ENCODE measurements around the gene SERPINE2.

Gene SERPINE2, protein sequence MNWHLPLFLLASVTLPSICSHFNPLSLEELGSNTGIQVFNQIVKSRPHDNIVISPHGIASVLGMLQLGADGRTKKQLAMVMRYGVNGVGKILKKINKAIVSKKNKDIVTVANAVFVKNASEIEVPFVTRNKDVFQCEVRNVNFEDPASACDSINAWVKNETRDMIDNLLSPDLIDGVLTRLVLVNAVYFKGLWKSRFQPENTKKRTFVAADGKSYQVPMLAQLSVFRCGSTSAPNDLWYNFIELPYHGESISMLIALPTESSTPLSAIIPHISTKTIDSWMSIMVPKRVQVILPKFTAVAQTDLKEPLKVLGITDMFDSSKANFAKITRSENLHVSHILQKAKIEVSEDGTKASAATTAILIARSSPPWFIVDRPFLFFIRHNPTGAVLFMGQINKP

DNA sequence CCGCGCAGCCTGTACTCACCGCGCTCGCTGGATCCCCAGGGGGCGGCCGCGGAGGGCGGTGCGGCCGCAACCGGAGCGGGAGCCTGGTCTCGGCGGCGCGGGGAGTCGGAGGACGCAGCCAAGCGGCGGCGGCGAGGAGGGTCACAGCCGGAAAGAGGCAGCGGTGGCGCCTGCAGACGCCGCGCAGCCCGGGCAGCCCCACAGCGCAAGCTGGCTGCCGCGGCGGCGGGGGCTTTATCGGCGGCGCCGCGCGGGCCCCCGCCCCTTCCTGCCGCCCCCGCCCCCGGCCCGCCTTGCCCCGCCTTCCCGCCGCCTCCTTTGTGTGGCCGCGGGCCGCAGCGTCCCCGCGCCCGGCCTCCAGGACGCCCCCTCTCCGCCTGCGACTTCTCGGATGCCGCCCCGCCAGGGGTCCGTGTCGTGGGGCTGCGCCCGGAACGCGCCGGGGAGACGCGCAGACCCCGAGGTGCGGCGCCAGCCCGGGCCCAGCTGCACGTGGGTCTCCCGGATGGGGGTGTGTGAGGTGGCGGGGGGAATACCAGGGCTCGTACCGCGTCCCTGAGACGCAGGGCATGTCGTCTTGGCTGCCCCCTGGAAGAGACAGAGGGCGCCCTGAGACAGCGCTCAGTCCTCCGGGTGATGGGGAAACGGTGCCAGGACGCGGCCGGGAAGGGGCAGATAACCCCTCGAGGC, at the start of gene SERPINE2:
SERPINE2 (minus strand) TSS at position 207 of the 690 bp plus-strand sequence. CDS start 37,386 bp downstream, outside the sequence.
- peak; percentile 12 to 19 for DNase-seq (ENCODE audit: low read depth in 1 of 2, low spot score in 1 of 2)

DNA sequence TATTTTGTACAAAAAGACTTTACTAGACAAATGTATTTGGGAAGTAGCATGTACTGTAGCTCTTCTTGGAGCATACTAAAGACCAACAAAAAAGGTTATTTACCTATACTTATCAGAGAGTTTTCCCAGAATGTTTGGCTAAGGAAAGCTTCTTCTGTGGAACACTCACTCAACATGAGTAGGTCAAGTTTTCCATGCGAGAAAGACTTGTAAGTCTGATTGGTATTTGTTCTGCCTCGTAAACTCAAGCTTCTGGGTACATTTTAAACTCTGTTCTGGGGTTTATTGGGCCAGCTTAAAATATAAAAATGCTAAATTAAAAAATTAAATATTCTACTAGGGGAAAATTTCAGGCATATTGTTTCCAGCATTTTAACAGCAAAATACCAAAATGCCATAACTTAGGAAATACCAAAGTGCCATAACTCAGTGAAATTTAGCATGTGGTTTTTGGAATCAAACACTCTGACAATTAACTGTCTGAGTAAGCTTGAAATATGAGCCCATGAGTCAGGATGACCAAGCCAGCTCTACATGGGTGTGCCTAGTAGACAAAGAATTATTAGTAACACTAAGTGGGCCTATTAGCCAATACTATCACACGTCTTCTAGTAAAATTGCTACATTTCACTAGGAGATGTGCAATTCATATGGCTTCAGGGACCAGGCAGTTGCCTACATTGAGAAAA, 47.3 kb upstream of the SERPINE2 start:
- no peak for DNase-seq (ENCODE audit: low read depth in 1 of 2, low spot score in 1 of 2)

DNA sequence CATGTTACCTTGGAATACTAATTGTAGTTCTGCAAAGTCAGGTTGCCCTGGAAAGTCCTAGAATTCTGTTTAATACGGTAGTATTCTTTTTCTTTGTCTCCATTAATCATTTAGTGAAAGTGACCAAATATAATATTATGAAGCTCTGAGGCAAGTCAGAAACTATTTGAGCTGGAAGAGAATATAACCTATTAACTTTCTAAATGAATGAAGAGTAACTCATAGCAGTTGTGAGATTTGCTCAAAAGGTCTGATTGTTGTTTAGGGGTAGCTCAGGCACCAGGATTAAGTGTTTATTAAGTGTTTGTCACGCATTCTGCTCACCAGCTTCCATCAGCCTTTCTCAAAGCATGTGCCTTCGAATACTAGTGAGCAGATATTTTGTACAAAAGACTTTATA, 46.7 kb upstream of the SERPINE2 start:
- no peak for DNase-seq (ENCODE audit: low read depth in 1 of 2, low spot score in 1 of 2)

DNA sequence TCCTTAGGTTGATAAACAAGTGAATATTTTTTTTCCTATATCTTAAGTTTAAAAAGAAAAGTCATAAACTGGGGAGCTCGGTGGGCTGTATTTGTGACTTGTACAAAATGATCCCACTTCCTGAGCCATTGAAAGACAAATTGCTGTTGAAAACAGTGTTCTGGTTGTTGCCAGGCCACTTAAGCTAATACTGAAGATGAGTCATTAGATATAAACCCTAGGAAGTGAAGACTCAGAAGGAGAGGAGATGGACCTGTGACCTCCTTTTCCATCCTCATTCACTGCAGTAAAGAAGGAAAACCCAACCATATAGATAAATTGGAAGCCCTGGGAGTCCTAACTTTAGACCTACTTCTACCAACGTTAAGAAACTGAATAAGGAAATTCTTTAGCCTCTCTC, 46.2 kb upstream of the SERPINE2 start:
- DNase-seq (ENCODE audit: low read depth in 1 of 2, low spot score in 1 of 2), result no peak

DNA sequence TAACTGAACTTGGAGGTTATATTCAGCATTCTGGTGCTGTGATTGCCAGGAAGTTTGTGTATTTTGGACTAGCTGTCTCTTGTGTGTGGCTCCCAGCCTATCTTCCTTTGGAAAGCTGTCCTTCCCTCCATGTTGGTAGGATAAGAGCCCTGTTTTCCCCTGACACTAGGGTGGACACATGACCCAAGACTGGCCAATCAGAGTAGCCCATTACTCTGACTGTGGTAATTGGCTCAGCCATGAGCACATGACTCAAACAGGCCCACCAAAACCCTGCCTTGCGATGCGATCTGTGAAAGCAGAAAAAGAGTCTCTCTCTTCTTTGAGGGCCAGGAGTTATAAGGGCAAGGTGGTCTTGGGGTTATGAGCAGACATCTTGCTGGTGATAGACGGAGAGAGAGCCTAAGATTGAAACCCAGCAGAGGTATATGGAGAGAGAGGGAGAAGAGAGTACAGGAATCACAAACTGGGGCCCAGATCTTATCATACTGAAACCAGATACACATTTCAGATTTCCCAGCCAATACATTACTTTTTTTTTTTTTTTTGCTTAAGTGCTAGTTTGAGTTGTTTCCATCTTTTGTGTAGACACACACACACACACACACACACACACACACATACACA, 45.3 kb upstream of the SERPINE2 start:
- DNase-seq (ENCODE audit: low read depth in 1 of 2, low spot score in 1 of 2), result no peak

DNA sequence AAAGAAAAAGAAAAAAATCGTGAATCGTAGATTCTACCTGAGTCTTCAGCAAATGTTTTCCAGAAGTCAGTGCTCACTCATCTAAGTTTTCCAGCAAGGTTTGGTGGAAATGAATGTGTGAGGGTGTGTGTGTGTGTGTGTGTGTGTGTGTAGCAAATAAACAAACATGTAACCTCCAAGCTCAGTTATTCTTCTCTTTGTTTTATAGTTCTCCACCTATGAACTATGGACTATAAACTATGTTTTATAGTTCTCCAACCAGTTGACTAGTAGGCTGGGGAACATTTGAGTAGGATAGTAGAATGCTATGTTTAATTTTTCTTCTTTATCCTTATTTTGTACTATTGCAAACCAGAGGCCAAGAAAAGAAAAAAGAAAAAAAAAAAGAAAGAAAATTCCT, 44.6 kb upstream of the SERPINE2 start:
- DNase-seq (ENCODE audit: low read depth in 1 of 2, low spot score in 1 of 2), result no peak

DNA sequence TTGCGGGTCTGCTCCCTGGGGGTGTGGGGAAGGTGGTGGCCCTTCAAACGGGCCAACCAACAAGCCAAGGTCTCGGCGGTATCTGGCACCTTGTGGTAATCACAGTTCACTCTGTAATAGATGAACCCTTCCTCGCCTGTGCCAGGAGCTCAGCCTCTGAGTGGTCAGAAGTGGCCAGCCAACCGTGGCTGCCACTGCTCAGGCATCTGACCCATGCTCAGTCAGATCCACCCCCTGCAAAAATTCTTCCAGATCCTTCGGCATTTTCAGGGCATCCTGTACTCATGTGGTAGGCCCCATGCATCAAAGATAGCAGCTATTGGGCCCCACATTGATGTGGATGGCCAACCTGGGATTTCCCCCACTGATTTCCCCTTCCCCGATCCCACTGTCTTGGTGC, 39.6 kb upstream of the SERPINE2 start:
- DNase-seq (ENCODE audit: low read depth in 1 of 2, low spot score in 1 of 2), result no peak

DNA sequence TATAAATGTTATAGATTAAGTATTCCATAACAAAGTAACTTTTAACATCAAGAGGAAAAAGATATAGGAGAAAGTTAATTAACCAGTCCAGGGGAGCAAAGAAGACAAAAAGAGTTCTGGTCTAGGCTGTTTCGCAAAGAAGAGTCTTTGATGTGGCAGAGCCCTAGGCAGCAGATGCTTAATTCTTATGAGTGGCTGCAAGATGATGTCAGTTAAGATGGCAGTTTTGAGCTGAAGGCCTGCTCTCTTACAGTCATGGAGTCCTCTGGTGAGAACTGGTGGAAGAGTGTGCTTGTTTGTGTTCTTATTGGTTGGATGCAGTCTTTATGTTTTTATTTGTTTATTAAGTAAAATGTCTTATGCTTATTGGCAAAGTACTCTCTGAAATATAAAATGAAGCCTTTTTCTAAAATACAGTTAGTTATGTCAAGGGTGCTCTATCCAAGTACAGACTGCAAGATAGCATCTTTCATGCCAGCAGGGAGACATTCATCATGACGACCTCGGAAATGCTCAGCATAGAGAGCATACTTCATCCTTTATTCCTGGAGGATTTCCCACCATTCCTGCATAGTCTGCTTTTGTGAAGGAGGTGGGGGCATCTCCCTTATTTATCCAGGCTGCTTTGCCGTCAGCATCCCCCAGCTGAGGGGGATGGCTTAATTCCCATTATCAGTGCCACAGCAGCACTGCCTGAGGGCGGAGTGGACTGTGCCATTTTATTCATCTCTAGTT, 38.9 kb upstream of the SERPINE2 start:
- no peak for DNase-seq (ENCODE audit: low read depth in 1 of 2, low spot score in 1 of 2)

DNA sequence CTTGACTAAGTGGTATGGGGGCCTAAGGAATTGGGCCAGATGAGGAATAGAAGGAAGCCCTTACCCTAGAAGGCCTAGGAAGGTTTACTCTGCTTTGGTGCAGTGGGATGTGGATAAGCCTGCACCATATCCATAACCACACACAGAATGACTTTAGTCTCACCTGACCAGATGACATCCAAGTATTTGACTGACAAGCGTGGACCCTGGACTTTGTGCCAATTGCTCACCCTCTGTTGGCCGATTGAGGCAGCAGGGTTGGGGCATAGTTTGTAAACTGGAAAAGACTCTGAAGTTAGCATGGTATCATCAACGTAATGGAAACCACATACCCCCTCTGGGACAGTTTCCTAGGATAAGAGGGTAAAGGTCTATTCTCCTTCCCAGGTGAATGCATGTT, 36.5 kb upstream of the SERPINE2 start:
- DNase-seq (ENCODE audit: low read depth in 1 of 2, low spot score in 1 of 2), result no peak

DNA sequence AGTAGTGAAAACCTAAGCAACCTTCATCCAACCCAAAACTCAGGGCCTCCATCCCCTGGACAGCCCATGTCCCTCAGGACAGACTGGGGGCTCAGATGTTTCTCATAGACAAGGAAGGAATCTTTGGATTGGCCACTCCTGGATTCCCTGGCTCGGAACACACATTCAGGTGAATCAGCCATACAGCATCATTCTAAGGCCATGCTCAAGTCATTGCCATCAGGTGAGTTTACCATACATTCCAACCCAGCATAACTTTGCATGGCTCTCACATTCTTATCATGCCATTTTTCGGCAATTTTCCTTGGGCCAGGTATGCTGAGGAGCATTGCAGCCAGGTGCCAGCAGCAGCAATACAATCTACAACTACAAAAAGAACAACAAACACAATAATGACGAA, 34.6 kb upstream of the SERPINE2 start:
- no peak for DNase-seq (ENCODE audit: low read depth in 1 of 2, low spot score in 1 of 2)

DNA sequence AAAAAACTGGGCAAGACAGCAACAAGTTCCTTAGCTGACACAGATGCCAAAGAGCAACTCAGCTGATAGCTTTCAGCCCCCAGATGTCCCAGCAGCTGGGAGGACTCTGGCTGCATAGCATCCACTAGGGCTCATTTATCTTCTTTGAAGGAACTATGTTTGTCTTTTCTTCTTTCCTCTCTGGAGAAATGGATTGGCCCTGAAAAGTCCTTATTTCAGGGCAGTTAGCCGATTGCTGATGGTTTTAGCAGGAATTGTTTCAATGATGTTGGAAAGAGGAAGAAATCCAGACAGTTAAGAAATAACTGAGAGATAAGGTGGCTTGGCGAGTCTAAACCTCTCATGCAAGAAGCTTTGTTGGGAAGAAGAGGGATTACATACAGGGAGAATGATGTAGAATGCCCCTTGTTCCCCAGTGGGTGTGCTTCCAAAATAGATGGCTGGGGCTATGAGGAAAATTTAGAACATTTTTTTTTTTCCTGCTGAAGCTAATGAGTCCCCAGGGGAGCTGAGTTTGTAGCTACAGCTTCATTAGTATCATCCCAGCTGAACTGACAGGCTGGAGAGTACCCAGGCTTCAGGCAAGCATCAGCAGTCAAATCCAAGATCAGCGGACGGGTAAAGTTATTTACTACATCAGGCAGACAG, 33.6 kb upstream of the SERPINE2 start:
- DNase-seq (ENCODE audit: low read depth in 1 of 2, low spot score in 1 of 2), result no peak

DNA sequence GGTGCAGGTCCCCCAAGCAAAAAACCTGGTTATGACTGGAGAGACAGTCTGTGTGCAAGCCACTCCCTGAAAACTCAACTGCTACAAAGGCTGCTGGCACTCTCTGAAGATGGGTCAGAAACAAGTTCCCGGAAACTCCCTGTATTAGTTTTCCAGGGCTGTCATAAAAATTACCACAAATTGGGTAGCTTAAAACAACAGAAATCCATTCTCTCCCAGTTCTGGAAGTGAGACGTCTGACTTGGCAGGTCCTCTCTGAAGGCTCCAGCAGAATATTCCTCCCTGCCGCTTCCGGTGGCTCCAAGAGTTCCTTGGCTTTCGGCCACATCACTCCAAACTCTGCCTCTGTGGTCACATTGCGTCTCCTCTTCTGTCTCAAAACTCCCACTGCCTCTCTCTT, 30.1 kb upstream of the SERPINE2 start:
- no peak for DNase-seq (ENCODE audit: low read depth in 1 of 2, low spot score in 1 of 2)

DNA sequence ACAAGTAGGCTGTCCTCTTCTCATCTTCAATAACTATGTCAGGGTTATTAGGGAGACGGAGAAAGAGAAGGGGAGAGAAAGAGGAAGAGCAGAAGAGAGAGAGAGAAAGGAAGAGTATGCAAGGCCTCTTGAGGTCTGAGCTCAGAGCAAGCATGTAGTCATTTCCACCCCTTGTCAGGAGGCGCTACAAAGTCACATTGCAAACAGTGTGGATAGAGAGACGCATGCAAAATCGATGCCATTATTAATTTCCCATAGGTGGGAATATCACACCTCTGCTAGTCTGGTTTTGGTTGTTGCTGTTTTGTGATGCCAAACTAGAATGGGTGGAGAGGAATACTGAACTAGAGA, 24.2 kb upstream of the SERPINE2 start:
- no peak for DNase-seq (ENCODE audit: low read depth in 1 of 2, low spot score in 1 of 2)

DNA sequence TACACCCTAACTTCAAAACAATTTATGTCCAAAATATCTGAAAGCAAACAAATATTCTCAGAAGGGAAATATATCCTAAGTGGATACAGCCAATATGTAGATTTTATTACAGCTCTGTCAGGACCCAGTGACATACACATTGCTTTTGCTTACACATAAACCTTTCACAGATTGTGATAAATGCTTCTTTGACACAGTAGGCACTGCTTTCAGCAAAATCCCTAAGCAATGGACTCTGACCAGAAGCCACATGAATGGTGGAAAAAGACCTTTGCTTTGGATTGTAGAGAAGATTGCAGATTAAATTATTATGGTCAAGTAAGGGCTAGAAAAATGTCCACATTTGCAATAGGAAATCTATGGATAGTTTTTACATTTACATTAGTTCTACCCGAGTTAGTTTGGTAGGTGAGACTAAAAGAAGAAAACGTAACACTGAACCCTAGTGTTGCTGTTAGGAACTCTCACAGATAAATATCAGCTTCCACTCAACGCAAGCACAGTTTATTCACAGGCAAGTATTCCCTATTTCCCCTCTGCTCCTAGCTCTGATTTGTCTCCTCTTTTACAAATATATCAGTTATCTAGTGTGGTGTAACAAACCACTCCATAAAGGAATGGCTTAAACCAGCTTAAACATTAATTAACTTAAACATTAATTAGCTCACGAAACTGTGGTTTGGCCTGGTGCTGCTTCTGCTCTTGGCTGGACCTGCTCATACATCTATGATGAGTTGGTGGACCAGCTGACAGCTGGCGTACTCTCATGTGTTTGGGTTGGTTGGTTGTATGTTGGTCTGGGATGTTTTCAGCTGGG, 23.6 kb upstream of the SERPINE2 start:
- DNase-seq (ENCODE audit: low read depth in 1 of 2, low spot score in 1 of 2), result no peak

DNA sequence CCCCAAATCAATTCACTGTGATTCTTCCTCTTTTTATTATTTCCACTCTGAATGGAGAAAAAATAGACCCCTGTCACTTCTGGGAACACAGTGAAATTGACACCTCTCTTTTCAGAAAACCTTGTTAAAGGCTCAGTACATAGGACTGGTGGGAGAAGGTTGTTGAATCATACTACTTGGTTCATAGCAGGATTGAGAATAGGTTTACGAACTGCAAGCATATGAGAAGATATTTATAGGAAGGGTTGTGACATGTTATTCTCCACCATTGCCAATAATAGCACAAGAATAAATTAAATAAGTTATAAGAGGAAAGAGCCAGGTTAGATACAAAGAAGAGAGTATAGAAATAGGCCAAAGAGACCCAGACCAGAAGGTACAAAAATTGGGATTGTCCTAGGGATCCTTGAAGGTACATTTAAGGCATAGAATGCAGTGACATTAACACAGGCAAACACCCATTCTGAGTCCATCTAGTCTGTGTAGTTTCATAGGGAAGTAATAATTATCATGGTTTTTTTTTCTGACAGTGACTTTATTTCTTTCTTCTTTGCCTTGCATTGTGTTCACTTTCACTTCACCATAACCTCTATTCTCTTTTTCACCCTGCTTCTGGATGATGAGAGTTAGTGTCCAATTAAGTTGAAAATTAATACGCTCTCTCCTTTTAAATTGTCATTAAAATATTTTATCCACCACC, 21.8 kb upstream of the SERPINE2 start:
- no peak for DNase-seq (ENCODE audit: low read depth in 1 of 2, low spot score in 1 of 2)

DNA sequence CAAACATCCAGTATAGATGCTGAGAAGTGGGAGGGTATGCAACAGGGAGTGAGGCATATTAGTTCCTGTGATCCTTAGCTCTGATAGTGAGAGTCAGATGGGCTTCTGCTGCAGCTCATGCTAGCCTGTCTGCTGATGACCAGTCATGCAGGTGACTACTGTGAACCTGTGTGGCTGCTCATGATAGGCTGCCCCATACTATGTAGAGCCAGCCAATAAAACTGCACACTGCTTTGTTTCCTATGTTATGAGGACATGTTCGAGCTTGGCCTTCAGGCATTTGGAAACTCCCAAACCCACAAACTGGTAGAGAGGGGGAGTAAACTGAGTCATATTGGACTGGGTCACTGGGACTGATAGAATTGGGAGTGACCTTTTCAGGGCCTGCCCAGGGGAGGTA, 20.1 kb upstream of the SERPINE2 start:
- no peak for DNase-seq (ENCODE audit: low read depth in 1 of 2, low spot score in 1 of 2)

DNA sequence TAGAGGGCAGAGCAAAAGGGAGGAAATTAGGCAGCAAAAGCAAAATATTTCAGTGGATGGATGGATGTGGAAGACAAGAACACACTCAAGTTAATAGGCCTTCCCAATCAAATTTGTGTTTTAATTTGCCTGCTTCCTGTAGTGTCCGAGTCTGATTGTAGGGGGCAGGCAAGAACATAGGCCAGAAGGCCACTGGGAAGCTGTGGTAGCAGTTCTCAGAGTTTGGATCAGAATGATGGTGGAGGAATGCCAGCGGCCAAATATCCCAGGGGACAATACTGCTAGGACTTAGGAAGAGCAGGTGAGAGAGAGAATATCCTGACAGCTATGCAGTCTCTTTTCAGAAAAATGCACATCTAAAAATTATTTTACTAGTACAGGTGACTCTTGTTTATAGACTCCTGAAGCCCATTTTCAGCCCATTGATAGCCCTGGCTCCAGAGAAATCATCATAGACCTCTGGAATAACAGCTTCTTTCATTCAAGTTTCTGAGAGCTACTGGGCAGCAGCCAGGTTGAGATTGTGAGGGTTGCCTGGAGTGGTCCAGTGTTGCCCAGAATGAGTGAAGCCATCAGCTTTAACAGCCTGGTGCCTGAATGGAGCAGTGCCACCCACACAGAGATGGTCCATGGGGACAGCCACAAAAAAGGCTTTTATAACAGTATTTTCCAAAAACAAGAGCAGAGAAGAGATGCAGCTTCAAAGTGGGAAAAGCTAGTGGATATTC, 19.1 kb upstream of the SERPINE2 start:
- DNase-seq (ENCODE audit: low read depth in 1 of 2, low spot score in 1 of 2), result no peak

DNA sequence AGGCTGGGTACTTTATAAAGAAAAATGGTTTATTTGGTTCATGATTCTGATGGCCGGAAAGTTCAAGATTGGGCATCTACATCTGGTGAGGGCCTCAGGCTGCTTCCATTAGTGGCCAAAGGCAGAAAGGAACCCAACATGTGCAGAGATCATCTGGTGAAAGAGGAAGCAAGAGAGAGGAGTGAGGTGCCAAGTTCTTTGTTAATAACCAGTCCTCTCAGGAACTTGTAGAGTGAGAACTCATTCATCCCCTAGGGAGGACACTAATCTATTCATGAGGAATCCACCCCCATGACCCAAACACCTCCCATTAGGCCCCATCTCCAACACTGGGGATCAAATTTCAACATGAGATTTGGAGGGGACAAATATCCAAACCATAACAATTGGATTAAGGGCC, 17.8 kb upstream of the SERPINE2 start:
- DNase-seq (ENCODE audit: low read depth in 1 of 2, low spot score in 1 of 2), result no peak
